NCI-H1105 (cell line): ENCODE data around the gene FILIP1L.
"Not testable (repeated sequence)": the region's sequence is repeated elsewhere in the genome, so short reads cannot be mapped to it uniquely, and the experiment has no call there.

ENCODE experiments used
- DNase-seq: peaks from one replicate; lab custom pipeline; 2025; lab: John Stamatoyannopoulos, UW

Gene FILIP1L

DNA sequence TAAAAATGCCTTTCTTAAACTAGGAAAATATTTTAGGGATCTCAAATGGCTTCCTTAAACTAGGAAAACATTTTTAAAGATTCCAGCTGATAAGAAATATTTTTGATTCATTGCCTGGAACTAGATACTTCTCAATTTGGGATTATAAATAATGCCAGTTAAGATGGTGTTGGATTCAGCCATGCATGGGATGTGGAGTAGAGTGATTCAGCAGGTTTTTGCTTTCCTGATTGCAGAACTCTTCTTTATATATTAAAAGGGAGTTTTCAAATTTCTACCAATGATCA, 15.6 kb downstream of the FILIP1L start:
- no peak for DNase-seq

DNA sequence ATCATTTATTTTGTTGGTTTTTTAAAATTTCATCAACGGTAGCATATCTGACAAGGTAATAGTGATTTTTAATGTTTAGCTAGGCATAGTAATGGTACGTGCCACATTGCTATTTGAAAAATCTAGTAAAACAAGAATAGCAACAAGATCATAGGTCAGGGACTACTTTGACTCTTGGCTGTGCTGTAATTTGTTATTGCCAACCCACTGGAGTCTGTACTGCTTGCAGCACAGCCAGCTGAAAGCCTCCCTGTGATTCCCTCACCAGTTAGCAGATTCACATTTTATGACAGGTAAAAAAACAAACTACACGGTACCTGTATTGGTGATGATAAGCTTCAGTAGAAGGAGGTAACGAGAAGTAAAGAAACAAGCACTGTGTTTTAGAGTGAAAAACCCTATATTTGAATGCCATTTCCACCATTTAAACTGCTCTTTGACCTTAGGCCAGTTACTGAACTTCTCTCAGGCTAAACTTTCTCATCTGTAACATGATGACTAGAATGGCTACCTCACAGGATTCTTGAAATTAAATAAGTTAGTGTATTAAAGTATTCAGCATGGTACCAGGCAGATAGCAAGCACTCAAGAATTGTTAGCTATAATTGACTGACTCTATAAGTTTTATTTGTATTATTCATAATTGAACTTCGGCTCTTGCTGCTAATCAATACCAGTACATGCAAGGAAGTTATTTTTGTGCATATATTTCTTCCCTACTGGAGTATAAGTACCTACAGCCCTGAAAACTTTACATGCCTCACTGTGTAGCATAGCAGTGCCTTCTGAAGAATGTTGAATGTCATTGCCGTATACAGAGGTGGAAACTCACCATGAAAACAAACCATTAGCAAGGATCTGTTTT, 16.1 kb downstream of the FILIP1L start:
- DNase-seq = no peak

DNA sequence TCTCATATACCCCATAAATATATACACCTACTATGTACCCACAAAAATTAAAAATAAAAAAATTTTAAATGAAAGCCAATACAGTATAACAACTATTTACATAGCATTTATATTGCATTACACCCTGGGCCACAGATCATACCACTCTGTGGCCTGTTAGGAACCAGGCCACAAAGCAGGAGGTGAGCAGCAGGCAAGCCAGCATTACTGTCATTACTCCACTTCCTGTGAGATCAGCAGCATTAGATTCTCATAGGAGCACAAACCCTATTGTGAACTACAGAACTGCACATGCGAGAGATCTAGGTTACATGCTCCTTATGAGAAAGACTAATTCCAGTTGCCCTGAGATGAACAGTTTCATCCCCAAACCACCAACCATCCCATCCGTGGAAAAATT, 17.4 kb downstream of the FILIP1L start:
- DNase-seq = no peak

DNA sequence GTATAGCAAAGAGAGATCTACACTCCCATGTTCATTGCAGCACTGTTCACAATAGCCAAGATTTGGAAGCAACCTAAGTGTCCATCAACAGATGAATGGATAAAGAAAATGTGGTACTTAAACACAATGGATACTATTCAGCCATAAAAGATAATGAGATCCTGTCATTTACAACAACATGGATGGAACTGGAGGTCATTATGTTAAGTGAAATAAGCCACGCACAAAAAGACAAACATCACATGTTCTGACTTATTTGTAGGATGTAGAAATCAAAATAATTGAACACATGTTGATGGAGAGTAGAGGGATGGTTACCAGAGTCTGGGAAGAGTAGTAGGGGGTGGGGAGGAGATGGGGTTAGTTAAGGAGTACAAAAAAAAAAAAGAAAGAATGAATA, 18.0 kb downstream of the FILIP1L start:
- DNase-seq = not testable (repeated sequence)

DNA sequence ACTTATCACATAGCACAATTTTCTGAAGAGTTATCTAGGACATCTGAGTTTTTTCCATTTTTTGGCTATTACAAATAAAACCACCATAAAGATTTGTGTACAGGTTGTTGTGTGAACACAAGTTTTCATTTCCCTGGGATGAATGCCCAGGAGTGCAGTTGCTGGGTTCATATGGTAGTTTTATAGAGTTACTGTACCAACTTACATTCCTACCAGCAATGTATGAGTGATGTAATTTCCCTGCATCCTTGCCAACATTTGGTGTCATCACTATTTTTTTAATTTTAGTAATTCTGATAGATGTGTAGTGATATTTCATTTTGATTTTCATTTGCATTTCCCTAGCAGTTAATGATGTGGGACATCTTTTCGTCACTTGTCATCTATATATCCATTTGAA, 20.5 kb downstream of the FILIP1L start:
- no peak for DNase-seq

DNA sequence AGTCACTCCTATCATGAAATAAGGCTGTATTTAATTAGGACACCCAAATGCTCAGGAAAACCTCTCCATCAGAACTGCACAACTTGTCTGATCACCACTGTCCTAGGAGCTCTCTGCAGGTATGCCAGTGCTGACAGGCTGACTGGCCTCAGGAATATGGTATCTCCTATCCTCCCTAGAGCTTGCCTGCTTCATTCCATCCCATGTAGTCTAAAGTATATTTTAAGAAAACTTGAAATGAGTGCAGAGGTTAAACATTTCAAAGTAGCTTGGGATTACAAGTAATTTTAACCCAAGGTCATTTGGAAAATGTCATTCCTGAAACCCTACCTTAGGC, 23.7 kb downstream of the FILIP1L start:
- DNase-seq = no peak

DNA sequence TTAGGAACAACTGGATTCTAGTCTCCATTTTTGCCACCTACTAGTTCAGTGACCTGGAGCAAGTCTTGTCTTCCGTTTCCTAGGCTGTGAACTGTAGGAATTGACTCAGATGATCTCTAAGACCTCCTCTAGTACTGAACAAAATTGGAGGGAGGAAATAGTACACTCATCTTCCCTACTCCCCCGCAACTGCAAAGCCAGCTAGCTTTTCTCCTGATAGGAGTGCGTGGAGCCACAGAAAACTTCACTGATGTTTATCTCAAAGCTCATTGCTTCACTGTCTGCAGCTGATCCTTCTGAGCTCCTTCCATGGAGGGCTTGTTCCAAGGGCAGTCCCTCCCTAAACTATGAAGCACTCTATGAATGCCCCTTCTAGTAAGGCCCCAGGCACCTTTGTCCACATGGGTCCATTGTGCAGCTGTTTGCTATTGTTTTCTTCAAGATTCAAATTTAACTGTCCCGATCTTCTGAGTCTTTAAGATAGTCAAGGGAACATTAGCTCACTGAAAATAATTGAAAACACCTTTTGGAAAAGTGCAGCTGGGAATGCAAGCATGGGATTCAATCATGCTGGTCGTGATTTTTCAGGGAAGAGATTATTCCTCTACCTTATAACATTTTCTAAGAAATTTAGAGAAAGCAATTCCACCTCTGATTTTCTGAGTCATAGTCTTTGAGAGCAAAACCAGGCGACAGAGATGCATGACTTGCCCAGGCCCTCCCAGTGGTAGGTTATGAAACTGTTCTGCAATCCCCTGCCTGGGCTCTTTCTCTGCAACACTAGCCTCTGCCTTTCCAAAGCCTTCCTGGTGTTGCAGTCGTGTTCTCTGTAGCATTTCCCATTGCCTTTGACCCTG, 24.3 kb downstream of the FILIP1L start:
- no peak for DNase-seq

DNA sequence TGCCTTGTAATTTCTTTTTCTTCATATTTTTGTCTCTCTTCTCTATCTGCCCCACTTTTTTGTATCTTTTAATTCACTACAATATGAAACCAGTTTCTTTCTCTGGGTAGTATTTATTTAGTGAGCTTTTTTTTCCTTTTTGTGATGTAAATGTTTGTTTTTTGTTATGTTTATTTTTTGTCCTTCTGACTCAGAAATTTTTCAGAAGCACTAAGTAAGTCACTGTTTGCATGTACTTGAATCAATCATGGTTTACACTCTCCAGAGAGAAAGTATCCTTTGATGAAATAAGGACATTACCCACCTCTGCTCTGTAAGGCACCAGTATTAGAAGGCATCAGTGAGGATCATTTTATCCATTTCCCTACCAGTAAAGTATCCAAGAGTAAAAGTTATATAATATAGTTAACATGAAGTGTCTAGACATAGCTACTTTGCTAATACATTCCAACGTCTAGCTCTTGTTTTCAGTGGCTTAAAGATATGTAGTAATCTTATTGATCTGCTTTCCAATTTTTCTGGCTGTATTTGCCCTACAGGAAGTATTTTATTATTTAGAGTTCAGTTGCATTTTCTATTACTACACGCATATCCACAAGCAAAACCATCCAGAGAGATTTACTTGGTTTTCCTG, 25.4 kb downstream of the FILIP1L start:
- DNase-seq = no peak

DNA sequence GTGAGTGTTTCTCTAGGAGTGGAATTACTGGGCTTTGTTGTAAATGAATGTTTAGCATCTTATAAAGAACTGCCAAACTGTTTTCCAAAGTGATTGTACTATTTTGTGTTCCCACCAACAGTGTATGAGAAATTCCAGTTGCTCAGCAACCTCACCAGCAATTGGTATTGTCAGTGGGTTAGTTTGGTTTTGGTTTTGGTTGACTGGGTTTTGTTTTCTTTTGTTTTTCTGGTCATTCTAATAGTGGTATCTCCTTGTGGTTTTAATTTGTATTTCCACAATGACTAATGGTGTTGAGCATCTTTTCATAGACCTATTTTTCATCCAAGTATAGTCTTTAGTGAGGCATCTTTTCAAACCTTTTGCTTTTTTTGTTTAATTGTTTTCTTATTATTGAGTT, 27.1 kb downstream of the FILIP1L start:
- no peak for DNase-seq

DNA sequence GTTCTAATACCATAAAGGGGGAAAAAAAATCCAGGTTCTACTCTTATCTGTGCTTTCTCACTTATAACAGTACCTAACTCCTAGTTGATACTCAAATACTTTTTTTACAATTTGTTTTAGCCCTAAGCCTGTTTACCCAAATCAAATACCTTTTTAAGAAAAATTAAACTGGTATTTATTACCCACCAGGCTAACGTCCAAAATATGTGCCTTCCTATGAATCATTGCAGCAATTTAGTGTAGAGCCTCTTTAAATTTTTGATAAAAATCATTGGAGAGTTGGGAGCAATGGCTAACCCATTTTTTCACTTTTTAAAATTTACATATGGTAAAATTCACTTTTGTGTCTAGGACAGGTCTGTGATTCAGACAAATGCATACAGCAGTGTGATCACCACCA, 27.9 kb downstream of the FILIP1L start:
- no peak for DNase-seq

DNA sequence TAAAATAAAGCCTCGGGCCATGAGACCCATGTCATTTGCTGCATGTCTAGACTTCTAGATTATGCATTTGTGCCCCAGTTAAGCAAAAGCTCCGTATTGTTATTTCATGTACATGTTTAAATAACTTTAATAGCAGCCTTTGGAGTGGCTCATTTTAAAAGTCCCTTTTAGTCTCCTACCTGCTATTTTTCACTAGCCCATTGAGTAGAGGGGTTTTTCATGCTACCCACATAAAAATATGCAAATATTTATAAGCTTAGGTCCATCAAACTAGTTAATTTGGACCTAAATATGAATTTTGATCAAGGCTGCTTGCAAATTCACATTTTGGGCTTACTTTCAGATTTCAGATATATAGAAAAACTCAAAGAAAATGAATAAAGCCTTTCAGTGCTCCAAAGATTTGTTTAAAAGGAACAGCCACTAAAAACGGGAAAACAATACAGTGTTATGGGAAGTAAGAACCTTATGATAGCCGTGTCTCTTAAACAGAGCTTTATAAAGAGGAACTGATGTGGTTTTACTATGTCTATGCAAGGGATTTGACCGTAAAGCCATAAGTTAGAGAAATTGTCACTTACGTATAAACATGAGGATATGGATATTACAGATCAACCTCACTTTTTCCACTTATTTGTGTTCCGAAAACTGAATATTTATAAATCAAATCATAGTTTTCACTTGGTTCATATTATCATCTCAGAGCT, 30.0 kb downstream of the FILIP1L start:
- DNase-seq = no peak

DNA sequence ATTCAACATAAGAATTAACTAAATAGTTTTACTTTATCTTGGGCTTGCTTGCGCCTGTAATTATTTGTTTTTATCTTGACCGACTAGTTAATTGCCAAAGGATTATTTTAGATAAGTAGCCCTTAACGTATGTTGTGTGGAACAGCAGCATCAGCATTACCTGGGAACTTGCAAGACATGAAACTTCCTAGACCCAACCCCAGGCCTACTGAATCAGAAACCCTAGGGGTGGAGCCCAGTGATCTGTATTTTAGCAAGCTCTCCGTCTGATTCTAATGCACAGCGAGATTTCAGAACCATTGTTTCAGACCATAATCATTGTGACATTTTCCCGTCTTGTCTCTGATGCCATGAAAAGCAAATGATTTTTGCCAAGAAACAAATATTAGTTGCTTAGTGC, 31.1 kb downstream of the FILIP1L start:
- no peak for DNase-seq

DNA sequence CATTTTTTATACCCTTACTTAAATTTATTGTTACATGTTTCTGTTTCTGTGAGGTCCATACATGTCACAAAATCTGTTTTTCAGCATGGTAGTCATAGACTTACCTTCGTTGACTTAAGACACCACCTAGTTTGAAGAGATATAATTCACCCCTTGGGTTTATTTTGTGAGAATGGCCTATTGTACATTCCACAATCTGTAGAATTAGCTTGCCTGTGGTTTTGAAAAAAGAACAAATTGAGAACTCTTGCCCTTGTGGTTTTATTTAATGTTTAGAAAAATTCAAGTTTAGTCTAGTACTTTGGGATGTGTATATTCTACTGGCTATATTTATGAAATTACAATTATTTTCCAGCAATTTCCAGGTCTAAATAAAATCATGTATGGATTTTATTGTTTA, 31.6 kb downstream of the FILIP1L start:
- DNase-seq = no peak

DNA sequence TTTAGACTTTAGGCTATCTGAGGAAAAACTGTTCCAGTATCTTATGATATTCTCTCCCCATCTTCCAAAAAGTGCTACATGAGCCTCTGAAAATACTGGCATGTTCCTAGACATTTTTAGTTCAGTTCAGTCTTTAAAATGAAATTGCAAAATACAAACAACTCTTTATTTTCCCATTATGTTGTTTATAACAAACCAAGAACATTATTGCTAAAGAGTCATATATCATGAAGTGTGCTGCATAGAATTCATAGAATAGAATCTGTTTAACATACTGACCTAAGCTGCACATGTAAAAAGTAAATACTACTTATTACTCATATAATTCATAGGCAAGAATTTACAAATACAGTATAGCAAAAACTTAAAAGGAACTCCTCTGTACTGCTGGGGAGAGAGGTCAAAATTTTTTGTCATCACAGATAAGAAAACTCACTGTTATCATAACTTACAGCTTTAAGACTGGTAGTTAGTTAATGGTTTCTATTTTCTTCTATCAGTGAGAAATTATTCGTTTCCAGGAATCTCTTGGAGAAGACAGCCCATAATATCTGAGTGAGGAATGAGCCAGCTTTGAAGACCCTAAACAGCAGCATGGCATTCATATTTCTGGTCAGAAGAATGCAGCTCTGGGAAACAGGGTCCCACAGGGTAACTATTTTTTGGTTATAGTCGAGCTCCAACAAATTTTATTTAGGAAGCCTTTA, 32.2 kb downstream of the FILIP1L start:
- DNase-seq = no peak

DNA sequence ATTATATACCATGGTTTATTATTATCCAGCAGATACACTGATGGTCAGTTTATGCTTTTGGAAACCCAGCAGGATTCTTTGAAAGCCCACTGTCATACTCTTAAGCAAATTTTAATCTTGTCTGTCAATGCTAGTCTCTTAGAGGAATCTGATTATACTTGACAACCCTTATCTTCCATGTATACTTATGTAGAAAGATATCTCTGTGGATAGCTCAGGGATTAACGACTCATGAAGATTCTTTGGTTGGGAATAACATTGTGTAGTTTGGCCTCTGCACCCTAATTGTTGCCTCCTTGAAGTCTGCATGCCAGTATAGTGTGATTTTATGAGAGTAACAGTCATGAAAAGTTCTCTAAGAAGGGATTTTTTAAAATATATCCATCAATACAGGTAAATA, 33.0 kb downstream of the FILIP1L start:
- no peak for DNase-seq

DNA sequence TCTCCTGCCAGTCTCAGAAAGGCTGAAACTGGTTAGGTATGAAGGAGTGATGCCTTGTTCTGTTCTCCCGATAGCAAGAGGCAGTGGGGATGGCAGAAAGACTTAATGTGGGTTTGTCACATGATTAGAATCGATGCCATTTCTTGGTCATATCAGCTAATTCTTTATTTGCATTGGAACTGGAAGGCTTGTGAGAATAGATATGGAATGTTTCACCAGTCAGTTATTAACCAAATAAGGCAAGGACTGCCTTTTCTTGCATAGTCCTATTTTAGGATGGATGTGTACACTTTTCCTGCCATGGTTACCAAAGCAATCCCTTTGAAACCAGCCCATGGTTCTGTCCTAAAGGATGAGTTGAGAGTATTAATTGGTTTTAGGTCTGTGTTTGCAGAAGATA, 33.7 kb downstream of the FILIP1L start:
- no peak for DNase-seq

DNA sequence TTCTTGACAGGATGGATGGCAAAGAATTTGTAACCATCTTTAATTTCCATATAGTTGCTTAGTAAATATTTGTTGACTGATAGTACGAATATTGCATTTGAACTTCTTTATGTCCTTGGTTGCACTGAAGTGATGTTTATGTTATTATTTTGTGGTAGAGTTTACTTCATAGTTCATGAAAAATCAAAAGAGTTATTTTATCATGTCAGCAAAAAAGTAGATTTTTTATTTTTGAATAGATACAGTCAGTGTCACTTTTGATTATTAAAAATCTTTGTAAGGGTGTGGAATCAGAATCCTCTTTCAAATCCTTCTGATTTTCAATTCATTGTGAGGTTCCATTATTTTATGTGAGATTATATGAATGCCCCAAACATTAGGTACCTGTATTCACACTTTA, 35.0 kb downstream of the FILIP1L start:
- DNase-seq = no peak

DNA sequence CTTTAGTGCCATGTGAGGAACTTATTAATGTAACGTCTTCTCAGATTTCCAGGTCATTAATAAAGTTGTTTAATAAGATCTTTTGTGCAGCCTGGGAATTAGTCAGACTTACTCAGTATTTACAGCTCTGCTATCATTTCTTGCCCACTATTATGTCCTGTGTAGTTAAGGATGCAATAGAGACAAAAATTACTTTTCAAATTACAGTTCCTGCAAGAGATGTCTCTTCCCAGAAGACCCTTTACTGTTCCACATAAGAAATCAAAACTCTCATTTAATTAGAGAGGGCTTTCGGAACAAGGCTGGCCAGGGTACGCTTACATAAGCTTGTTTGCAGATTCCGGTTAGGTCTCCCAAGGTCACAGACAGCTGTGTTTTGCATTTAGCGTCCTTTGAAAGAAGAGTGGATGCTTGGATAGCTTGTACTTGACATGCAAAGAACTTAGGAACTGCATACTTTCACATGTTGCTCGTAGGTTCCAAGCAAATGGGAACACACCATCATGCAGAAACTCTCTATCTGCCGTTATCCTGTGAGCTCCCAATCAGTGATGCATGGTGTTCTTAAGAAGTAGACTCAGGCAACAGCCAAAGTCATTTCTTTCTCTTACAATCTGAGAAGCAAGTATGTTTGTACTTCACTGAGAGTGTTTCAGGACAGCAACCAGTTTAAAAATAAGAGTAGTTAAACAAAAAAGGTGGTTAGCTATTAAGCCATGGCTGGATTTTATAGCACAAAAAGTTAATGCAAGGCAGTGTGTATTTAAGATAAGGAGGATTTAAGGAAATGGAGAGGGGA, 37.4 kb downstream of the FILIP1L start:
- DNase-seq = no peak

DNA sequence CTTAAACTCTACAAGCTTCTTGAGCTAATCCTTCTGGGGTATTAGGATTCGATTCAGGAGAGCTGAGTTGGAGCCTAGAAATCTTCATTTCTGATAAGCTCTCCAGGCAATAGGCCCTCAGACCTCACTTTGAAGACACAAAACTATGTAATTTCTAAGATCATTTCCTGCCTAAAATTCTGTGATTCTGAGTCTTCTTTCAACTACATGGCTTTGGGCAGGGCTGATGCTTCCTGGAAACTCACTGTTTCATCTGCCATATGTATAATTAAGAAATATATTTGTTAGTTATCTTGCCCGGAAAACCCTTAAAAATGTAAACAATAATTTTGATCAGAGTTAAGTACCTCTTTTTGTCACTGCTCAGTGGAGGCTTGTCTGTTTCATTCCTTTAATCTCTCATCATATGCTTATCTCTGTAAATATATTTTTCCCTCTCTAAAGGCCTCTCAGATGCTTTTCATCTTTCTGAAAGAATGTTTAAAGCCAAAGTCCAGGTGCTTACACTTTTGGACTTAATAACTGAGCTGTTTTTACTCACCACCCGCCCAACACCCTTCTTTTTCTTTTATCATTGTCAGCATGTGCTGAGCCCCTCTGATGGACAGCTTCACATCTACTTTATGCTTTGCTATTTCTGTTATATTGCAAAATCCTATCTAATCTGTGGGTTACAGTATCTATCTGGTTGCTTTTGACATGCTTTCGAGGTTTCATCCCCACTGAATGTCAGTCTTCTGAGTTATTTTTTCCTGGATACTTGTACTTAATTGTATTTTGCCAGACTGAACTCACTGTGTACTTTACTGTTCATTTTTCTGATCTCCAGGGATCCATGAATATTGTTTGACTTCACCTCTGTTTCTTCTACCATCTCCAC, 38.2 kb downstream of the FILIP1L start:
- no peak for DNase-seq

DNA sequence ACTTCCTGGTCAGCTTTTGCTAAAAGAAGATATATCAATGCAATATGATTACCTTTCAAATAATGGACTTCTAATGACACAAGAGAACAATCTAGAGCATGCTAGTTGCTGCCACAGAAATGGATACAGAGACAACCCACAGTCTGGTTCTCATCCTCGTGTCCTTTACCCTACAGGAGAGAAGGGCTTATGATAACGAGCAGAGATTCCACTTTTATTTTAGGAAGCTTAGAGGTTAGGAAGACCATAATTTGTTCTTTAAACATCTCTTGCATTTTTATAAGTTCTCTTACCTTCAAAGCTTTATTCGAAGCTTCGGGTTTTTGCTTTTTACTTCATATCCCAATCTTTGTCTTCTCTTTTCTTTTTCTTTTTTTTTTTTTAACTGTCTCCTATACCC, 39.1 kb downstream of the FILIP1L start:
- no peak for DNase-seq
